Keratinocyte (primary cell): Measurements from ENCODE around the gene ATP1A1. TPM values are rescaled to one million over a fixed set of nuclear protein-coding genes. Genes with fewer than 3 reads are reported as not detected.

Experiments used
- DNase-seq: peaks from one replicate; pipeline ENCODE4 v3.0.0-alpha.2; 2011; ENCODE audit warnings: low read depth, missing footprints, low spot score
- FAIRE-seq: peaks from 2 replicates; lab custom pipeline; 2011; peaks lifted over from hg19 to GRCh38; lab: Jason Lieb, UNC
- H2AFZ ChIP-seq: 2 replicates; pipeline ENCODE4 v1.6.0; 2012; ENCODE audit warnings: low read length, control low read depth, inconsistent platforms; ENCODE audit not compliant: control insufficient read depth
- H3K27ac ChIP-seq: 2 replicates; pipeline ENCODE4 v1.5.1; 2011; ENCODE audit warnings: low read length; ENCODE audit not compliant: control insufficient read depth, insufficient read depth
- H3K27me3 ChIP-seq: 3 replicates; pipeline ENCODE4 v1.6.0; 2011; ENCODE audit warnings: low read length; ENCODE audit not compliant: control insufficient read depth, insufficient read depth; ENCODE audit errors: extremely low read depth
- H3K36me3 ChIP-seq, 2 experiments: 2 replicates in 1 of 2; 3 replicates in 1 of 2; pipeline ENCODE4 v1.5.1; 2011; ENCODE audit warnings: low read length in 2 of 2, mild to moderate bottlenecking in 1 of 2; ENCODE audit not compliant: control insufficient read depth in 2 of 2, insufficient read depth in 2 of 2; ENCODE audit errors: extremely low read depth in 1 of 2
- H3K4me1 ChIP-seq: 3 replicates; pipeline ENCODE4 v1.5.1; 2011; ENCODE audit warnings: low read length; ENCODE audit not compliant: control insufficient read depth, insufficient read depth; ENCODE audit errors: extremely low read depth
- H3K4me2 ChIP-seq: 3 replicates; pipeline ENCODE4 v1.6.0; 2011; ENCODE audit warnings: low read depth, low read length; ENCODE audit not compliant: control insufficient read depth, insufficient read depth; ENCODE audit errors: extremely low read depth
- H3K4me3 ChIP-seq, 3 experiments: fragments of 200-600 bp in 1 of 3; sonication (generic) in 1 of 3; 2 replicates in 2 of 3; 3 replicates in 1 of 3; pipeline ENCODE4 v1.5.1; 2011 to 2016; ENCODE audit warnings: low read length in 3 of 3, mild to moderate bottlenecking in 3 of 3, control low read depth in 2 of 3, inconsistent platforms in 1 of 3, low read depth in 1 of 3, mixed read lengths in 1 of 3, mixed run types in 1 of 3, moderate library complexity in 1 of 3; ENCODE audit not compliant: control insufficient read depth in 2 of 3, insufficient read depth in 2 of 3; ENCODE audit errors: extremely low read depth in 1 of 3
- H3K79me2 ChIP-seq: 2 replicates; pipeline ENCODE4 v1.6.0; 2012; ENCODE audit warnings: low read length; ENCODE audit not compliant: control insufficient read depth, insufficient read depth
- H3K9ac ChIP-seq: 3 replicates; pipeline ENCODE4 v1.6.0; 2011; ENCODE audit warnings: low read length; ENCODE audit not compliant: control insufficient read depth, insufficient read depth; ENCODE audit errors: extremely low read depth
- H3K9me1 ChIP-seq: 3 replicates; pipeline ENCODE4 v1.6.0; 2011; ENCODE audit warnings: low read length; ENCODE audit not compliant: control insufficient read depth, insufficient read depth; ENCODE audit errors: extremely low read depth
- H3K9me3 ChIP-seq: 2 replicates; pipeline ENCODE4 v1.5.1; 2012; ENCODE audit warnings: low read depth, low read length; ENCODE audit not compliant: control insufficient read depth
- H4K20me1 ChIP-seq: 3 replicates; pipeline ENCODE4 v1.6.0; 2011; ENCODE audit warnings: low read length; ENCODE audit not compliant: control insufficient read depth, insufficient read depth; ENCODE audit errors: extremely low read depth
- EZH2 ChIP-seq: IDR thresholded peaks from one replicate; pipeline ENCODE4 v1.6.1; 2012; ENCODE audit warnings: inconsistent platforms, mild to moderate bottlenecking, low read length, moderate library complexity
- dilution Hi-C: fragments of 300-500 bp; cut with MboI; formaldehyde crosslinking; loops from one replicate; pipeline ENCODE4 v1.7.0; 2020; ENCODE audit warnings: low sequenced_read_pairs; ENCODE audit not compliant: extremely low pct_ligation_motif_present
- polyA plus RNA-seq, 5 experiments: library from polyadenylated mRNA; depleted of rRNA in 3 of 5; stranded (reverse) in 3 of 5; stranded (forward) in 1 of 5; unstranded in 1 of 5; fragments of >200 nt; gene quantifications; 1 replicate in 1 of 5; 2 replicates in 3 of 5; 3 replicates in 1 of 5; pipeline versions ENCODE4 v1.2.1 to v1.2.3, GENCODE V29; 2011 to 2012; ENCODE audit warnings: missing spikeins in 2 of 5, low read depth in 1 of 5, low replicate concordance in 1 of 5
- TF ChIP-seq, protein P1 (sequence below), 3 experiments: IDR thresholded peaks in 1 of 3; conservative IDR thresholded peaks in 1 of 3; optimal IDR thresholded peaks in 1 of 3; 2 replicates in 2 of 3; 3 replicates in 1 of 3; pipeline versions ENCODE3 to v1.5.1; 2011; ENCODE audit warnings: low read length in 3 of 3, mild to moderate bottlenecking in 3 of 3, moderate library complexity in 2 of 3, control low read depth in 1 of 3, inconsistent platforms in 1 of 3; ENCODE audit not compliant: insufficient read depth in 2 of 3; ENCODE audit errors: extremely low read depth in 1 of 3

ATP1A1 gene
- polyA plus RNA-seq, 1 donor (not counting 4 experiments of a cell fraction or from before 2014, with no cell fraction given), result 357 TPM

DNA sequence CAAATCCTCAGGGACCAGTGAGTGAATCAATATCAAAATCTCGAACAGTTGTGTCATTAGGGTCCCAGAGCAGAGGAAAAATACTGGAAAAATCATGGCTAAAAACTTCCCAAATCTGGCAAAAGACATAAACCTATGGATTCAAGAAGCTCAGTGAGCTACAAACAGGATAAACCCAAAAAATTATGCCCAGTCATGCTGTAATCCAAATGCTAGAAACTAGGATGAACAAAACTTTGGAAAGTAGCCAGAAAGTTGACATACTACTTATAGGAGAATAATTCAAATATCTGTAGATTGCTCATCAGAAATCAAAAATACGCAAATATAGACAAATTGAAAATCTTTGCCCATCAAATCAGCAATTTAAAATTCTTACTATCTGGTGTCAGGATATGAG is 34.6 kb upstream of the ATP1A1 start:
- Histone ChIP-seq H4K20me1 (no peaks in the 10 kb centered on the region), H2AFZ (no peak overlapping the region), H3K4me2 (no peak overlapping the region), H3K27ac (no peak overlapping the region), H3K9me1 (no peaks in the 10 kb centered on the region), H3K79me2 (no peaks in the 10 kb centered on the region), H3K4me1 (peaks cover 35% of the 10 kb centered on the region), H3K27me3 (no peaks in the 10 kb centered on the region), H3K9me3 (no peaks in the 10 kb centered on the region), H3K36me3 (no peaks in the 10 kb centered on the region), H3K9ac (no peak overlapping the region), H3K4me3 (no peak overlapping the region)
- dilution Hi-C loops, result no loop called here
- DNase-seq (no peak), FAIRE-seq (peak; percentile 53)
- TF ChIP-seq, protein P1, sequence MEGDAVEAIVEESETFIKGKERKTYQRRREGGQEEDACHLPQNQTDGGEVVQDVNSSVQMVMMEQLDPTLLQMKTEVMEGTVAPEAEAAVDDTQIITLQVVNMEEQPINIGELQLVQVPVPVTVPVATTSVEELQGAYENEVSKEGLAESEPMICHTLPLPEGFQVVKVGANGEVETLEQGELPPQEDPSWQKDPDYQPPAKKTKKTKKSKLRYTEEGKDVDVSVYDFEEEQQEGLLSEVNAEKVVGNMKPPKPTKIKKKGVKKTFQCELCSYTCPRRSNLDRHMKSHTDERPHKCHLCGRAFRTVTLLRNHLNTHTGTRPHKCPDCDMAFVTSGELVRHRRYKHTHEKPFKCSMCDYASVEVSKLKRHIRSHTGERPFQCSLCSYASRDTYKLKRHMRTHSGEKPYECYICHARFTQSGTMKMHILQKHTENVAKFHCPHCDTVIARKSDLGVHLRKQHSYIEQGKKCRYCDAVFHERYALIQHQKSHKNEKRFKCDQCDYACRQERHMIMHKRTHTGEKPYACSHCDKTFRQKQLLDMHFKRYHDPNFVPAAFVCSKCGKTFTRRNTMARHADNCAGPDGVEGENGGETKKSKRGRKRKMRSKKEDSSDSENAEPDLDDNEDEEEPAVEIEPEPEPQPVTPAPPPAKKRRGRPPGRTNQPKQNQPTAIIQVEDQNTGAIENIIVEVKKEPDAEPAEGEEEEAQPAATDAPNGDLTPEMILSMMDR (optimal IDR thresholded peaks at IDR 0.05 in 1 of 3, IDR thresholded peaks at IDR 0.05 in 1 of 3, conservative IDR thresholded peaks at IDR 0.05 in 1 of 3; ENCODE audit: extremely low read depth in 1 of 3, insufficient read depth in 2 of 3, low read length in 3 of 3), result no peak
- no peak for TF ChIP-seq EZH2

DNA sequence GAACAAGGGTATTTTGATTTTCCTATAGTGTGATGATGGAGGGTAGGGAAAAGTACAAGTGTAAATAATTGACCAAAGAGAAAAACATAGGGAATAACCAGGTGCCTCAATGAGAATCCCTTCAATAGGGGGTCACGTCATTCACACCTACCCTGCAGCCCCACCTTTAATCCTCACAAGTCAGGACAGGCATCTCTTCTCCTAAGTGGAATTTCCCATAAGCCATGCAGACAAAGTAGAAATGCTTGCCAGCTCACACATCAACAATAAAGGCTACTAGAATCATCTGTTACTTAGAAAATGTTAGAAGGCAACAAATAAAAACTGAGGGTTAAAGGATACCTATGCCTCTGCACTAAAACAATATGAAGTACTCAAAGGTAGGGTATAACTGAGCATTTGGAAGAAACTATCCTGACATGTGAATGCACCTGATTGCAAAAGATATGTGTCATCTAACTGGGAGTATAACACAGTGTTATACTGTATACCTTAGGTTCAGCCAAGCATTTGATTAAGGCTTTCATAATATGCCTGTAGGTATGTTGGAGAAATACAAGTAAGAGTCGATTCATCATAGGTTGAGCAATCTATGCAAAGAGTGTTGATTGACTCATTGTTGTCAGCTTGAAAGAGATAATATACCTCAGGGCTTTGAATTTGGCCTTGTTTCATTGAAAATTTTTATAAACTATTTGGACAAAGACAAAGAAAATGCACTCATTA is 32.4 kb upstream of the ATP1A1 start:
- FAIRE-seq, result peak; percentile 89
- TF ChIP-seq, protein P1 (optimal IDR thresholded peaks at IDR 0.05 in 1 of 3, IDR thresholded peaks at IDR 0.05 in 1 of 3, conservative IDR thresholded peaks at IDR 0.05 in 1 of 3; ENCODE audit: extremely low read depth in 1 of 3, insufficient read depth in 2 of 3, low read length in 3 of 3), result no peak
- TF ChIP-seq EZH2, result no peak
- Histone ChIP-seq H3K9me3 (no peaks in the 10 kb centered on the region), H3K9me1 (no peaks in the 10 kb centered on the region), H2AFZ (no peak overlapping the region), H3K4me1 (peaks cover 25% of the 10 kb centered on the region), H3K36me3 (no peaks in the 10 kb centered on the region), H3K9ac (no peak overlapping the region), H3K4me2 (peak overlapping the region; percentile 27), H3K4me3 (no peak overlapping the region), H3K27ac (peak overlapping the region; percentile 81), H3K79me2 (no peaks in the 10 kb centered on the region), H4K20me1 (no peaks in the 10 kb centered on the region), H3K27me3 (no peaks in the 10 kb centered on the region)
- DNase-seq, result peak; percentile 77
- dilution Hi-C loops, result no loop called here
